ENCODE data around the gene CPEB4.

DNA sequence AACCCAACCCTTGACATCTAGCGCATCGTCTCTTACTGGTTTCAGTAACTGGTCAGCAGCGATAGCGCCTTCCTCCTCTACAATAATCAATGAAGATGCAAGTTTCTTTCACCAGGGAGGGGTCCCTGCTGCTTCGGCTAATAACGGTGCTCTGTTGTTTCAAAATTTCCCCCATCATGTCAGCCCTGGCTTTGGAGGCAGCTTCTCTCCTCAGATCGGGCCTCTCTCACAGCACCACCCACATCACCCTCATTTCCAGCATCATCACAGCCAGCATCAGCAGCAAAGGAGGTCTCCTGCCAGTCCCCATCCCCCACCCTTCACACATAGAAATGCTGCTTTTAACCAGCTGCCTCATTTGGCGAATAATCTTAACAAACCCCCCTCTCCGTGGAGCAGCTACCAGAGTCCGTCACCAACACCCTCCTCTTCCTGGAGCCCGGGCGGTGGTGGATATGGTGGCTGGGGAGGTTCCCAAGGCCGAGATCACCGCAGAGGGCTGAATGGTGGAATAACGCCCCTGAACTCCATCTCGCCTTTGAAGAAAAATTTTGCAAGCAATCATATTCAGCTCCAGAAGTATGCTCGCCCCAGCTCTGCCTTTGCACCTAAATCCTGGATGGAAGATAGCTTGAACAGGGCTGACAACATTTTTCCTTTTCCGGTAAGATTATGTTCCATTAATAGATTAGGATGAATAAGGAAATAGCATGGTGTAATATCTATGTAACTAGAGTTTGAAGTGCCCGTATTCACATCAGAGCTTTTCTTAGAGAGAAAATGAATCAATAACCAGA lies 2.2 kb downstream of the CPEB4 start:
- TF ChIP-seq EZH2 (IDR thresholded peaks at IDR 0.05; ENCODE audit: borderline replicate concordance, insufficient read depth, low read depth, low read length, poor library complexity, severe bottlenecking), result no peak
- TF ChIP-seq, protein P1, sequence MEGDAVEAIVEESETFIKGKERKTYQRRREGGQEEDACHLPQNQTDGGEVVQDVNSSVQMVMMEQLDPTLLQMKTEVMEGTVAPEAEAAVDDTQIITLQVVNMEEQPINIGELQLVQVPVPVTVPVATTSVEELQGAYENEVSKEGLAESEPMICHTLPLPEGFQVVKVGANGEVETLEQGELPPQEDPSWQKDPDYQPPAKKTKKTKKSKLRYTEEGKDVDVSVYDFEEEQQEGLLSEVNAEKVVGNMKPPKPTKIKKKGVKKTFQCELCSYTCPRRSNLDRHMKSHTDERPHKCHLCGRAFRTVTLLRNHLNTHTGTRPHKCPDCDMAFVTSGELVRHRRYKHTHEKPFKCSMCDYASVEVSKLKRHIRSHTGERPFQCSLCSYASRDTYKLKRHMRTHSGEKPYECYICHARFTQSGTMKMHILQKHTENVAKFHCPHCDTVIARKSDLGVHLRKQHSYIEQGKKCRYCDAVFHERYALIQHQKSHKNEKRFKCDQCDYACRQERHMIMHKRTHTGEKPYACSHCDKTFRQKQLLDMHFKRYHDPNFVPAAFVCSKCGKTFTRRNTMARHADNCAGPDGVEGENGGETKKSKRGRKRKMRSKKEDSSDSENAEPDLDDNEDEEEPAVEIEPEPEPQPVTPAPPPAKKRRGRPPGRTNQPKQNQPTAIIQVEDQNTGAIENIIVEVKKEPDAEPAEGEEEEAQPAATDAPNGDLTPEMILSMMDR (IDR thresholded peaks at IDR 0.05), result no peak

Measured in B cell (primary cell).